H9 (cell line): ENCODE results near the gene BCL2L15. TPM values are rescaled to one million over a fixed set of nuclear protein-coding genes. Genes with fewer than 3 reads are reported as not detected.

Experiments used
- DNase-seq: peaks from one replicate; pipeline ENCODE4 v3.0.0-alpha.2; 2017
- H2AFZ ChIP-seq: one replicate; pipeline ENCODE4 v1.6.1; 2013; ENCODE audit warnings: mild to moderate bottlenecking, low read length, control low read depth, moderate library complexity
- H2AK5ac ChIP-seq: 2 replicates; pipeline ENCODE4 v1.6.1; 2013; ENCODE audit warnings: low read length, control low read depth, mixed read lengths; ENCODE audit not compliant: insufficient read length
- H2BK120ac ChIP-seq: one replicate; pipeline ENCODE4 v1.6.1; 2013; ENCODE audit warnings: low read depth, mild to moderate bottlenecking, low read length, control low read depth, inconsistent platforms; ENCODE audit not compliant: poor library complexity, severe bottlenecking
- H2BK12ac ChIP-seq: 2 replicates; pipeline ENCODE4 v1.6.1; 2013; ENCODE audit warnings: low read length, control low read depth, mixed read lengths, low read depth; ENCODE audit not compliant: insufficient read length
- H2BK15ac ChIP-seq: 2 replicates; pipeline ENCODE4 v1.6.1; 2013; ENCODE audit warnings: low read depth, low read length, control low read depth
- H2BK20ac ChIP-seq: one replicate; pipeline ENCODE4 v1.6.1; 2013; ENCODE audit warnings: low read depth, mild to moderate bottlenecking, low read length, control low read depth, inconsistent platforms; ENCODE audit not compliant: poor library complexity, severe bottlenecking
- H2BK5ac ChIP-seq: 2 replicates; pipeline ENCODE4 v1.6.1; 2013; ENCODE audit warnings: low read length, control low read depth, mixed read lengths; ENCODE audit not compliant: insufficient read length
- H3K14ac ChIP-seq: 2 replicates; pipeline ENCODE4 v1.6.1; 2013; ENCODE audit warnings: low read length, control low read depth; ENCODE audit not compliant: insufficient read depth
- H3K18ac ChIP-seq: 2 replicates; pipeline ENCODE4 v1.6.1; 2013; ENCODE audit warnings: low read depth, mild to moderate bottlenecking, mixed read lengths, low read length, control low read depth; ENCODE audit not compliant: insufficient read length
- H3K23ac ChIP-seq: 2 replicates; pipeline ENCODE4 v1.6.1; 2013; ENCODE audit warnings: low read length, control low read depth, mixed read lengths, low read depth; ENCODE audit not compliant: insufficient read length
- H3K23me2 ChIP-seq: 2 replicates; pipeline ENCODE4 v1.6.1; 2013; ENCODE audit warnings: low read depth, mild to moderate bottlenecking, mixed read lengths, low read length, control low read depth; ENCODE audit not compliant: insufficient read length, poor library complexity, severe bottlenecking
- H3K27ac ChIP-seq: 2 replicates; pipeline ENCODE4 v1.5.1; 2013; ENCODE audit warnings: low read length, control low read depth, mixed read lengths, low read depth; ENCODE audit not compliant: insufficient read length
- H3K27me3 ChIP-seq: 2 replicates; pipeline ENCODE4 v1.6.1; 2013; ENCODE audit warnings: low read length, control low read depth, inconsistent platforms; ENCODE audit not compliant: insufficient read depth
- H3K4ac ChIP-seq: 2 replicates; pipeline ENCODE4 v1.6.1; 2013; ENCODE audit warnings: low read depth, mild to moderate bottlenecking, control low read depth, inconsistent platforms, low read length, moderate library complexity
- H3K4me1 ChIP-seq: 2 replicates; pipeline ENCODE4 v1.6.1; 2013; ENCODE audit warnings: low read length, control low read depth, inconsistent platforms; ENCODE audit not compliant: insufficient read depth
- H3K4me2 ChIP-seq: 2 replicates; pipeline ENCODE4 v1.6.1; 2013; ENCODE audit warnings: low read length, control low read depth, mixed read lengths; ENCODE audit not compliant: insufficient read length, insufficient read depth
- H3K56ac ChIP-seq: 2 replicates; pipeline ENCODE4 v1.6.1; 2013; ENCODE audit warnings: low read depth, mild to moderate bottlenecking, mixed read lengths, low read length, control low read depth; ENCODE audit not compliant: insufficient read length
- H3K79me1 ChIP-seq: 2 replicates; pipeline ENCODE4 v1.6.1; 2013; ENCODE audit warnings: low read depth, mild to moderate bottlenecking, moderate library complexity, low read length, control low read depth, inconsistent platforms; ENCODE audit not compliant: insufficient read depth, poor library complexity, severe bottlenecking
- H3K79me2 ChIP-seq: 2 replicates; pipeline ENCODE4 v1.6.1; 2013; ENCODE audit warnings: low read length, control low read depth, inconsistent platforms; ENCODE audit not compliant: insufficient read depth
- H3K9ac ChIP-seq: 2 replicates; pipeline ENCODE4 v1.6.1; 2013; ENCODE audit warnings: low read length, control low read depth, mixed read lengths; ENCODE audit not compliant: insufficient read length; ENCODE audit errors: extremely low read depth
- H3K9me3 ChIP-seq: one replicate; pipeline ENCODE4 v1.6.1; 2013; ENCODE audit warnings: low read depth, low read length, inconsistent platforms; ENCODE audit not compliant: control insufficient read depth
- H3T11ph ChIP-seq: one replicate; pipeline ENCODE4 v1.6.1; 2013; ENCODE audit warnings: mild to moderate bottlenecking, low read length, control low read depth, inconsistent platforms
- H4K20me1 ChIP-seq: one replicate; pipeline ENCODE4 v1.6.1; 2013; ENCODE audit not compliant: control insufficient read depth, insufficient read length, insufficient read depth
- H4K5ac ChIP-seq: 2 replicates; pipeline ENCODE4 v1.6.1; 2013; ENCODE audit warnings: low read depth, mild to moderate bottlenecking, mixed read lengths, low read length, control low read depth; ENCODE audit not compliant: insufficient read length
- H4K8ac ChIP-seq: replicated peaks from 2 replicates; pipeline ENCODE4 v1.6.1; 2013; ENCODE audit warnings: low read length, control low read depth, mixed read lengths, low read depth; ENCODE audit not compliant: insufficient read length
- H4K91ac ChIP-seq: 2 replicates; pipeline ENCODE4 v1.6.1; 2013; ENCODE audit warnings: low read depth, mild to moderate bottlenecking, moderate library complexity, mixed read lengths, low read length, control low read depth; ENCODE audit not compliant: insufficient read length
- H3K27ac Mint-ChIP-seq, 3 experiments: 2 replicates in 2 of 3; 3 replicates in 1 of 3; pipeline ENCODE4 v1.8.0; 2020 to 2021; ENCODE audit warnings: mixed read lengths in 3 of 3, mild to moderate bottlenecking in 1 of 3, moderate library complexity in 1 of 3
- H3K27me3 Mint-ChIP-seq: 2 replicates; pipeline ENCODE4 v1.8.0; 2021; ENCODE audit warnings: low read depth, mild to moderate bottlenecking, moderate library complexity, mixed read lengths
- H3K36me3 Mint-ChIP-seq, 3 experiments: 2 replicates in 2 of 3; 3 replicates in 1 of 3; pipeline ENCODE4 v1.8.0; 2020 to 2021; ENCODE audit warnings: low read depth in 3 of 3, mixed read lengths in 3 of 3; ENCODE audit not compliant: insufficient read depth in 1 of 3
- H3K4me1 Mint-ChIP-seq, 2 experiments: 2 replicates each; pipeline ENCODE4 v1.8.0; 2020; ENCODE audit warnings: mixed read lengths in 2 of 2
- H3K4me3 Mint-ChIP-seq, 2 experiments: 2 replicates in 1 of 2; 3 replicates in 1 of 2; pipeline ENCODE4 v1.8.0; 2020 to 2021; ENCODE audit warnings: mild to moderate bottlenecking in 2 of 2, mixed read lengths in 2 of 2, moderate library complexity in 1 of 2
- H3K9me3 Mint-ChIP-seq, 2 experiments: 2 replicates in 1 of 2; 3 replicates in 1 of 2; pipeline ENCODE4 v1.8.0; 2020; ENCODE audit warnings: mild to moderate bottlenecking in 2 of 2, mixed read lengths in 2 of 2, moderate library complexity in 1 of 2
- CTCF ChIP-seq: fragments of 200-600 bp; sonication (generic); conservative IDR thresholded peaks from 3 replicates; pipeline ENCODE4 v1.8.0; 2021; ENCODE audit warnings: antibody characterized with exemption, mild to moderate bottlenecking
- WGBS: extraction: QIAGEN DNeasy Blood & Tissue Kit; methylation state at CpG from one replicate; pipeline ENCODE4 v1.1.7; 2013; ENCODE audit warnings: missing lambda C conversion rate, low lambda C conversion rate, mixed read lengths; ENCODE audit not compliant: insufficient read length; ENCODE audit errors: extremely low coverage; 5-methylcytosine and 5-hydroxymethylcytosine counted together
- total RNA-seq: library from RNA; stranded (reverse); gene quantifications from 2 replicates; pipeline ENCODE4 v1.2.1, GENCODE V29; 2021

The BCL2L15 gene
- total RNA-seq, 1 experiment from 2014 or later: 0.22 TPM

GRCh38 chr1:113850127-113850796, 37.1 kb downstream of the BCL2L15 start:
- Histone ChIP-seq H2AFZ (no peak overlapping the region), H3K27ac (no peak overlapping the region)

More at GRCh38 chr1:113850127-113850796, 37.1 kb downstream of the BCL2L15 start:
- H2BK5ac ChIP-seq: no peak overlapping the region
- no peak for DNase-seq
- no peak overlapping the region for H2BK15ac ChIP-seq
- Mint-ChIP-seq H3K27me3 (no peaks in the 10 kb centered on the region), H3K4me3 (peak overlapping the region in 1 of 2 experiments; percentile 51; a peak in 1 of 5 replicates), H3K27ac (no peak overlapping the region), H3K36me3 (peaks cover 3 to 11% (median 4%) of the 10 kb centered on the region in 3 experiments; a peak in 5 of 7 replicates), H3K9me3 (peaks cover 7 to 10% of the 10 kb centered on the region in 2 experiments; a peak in 3 of 5 replicates), H3K4me1 (no peaks in the 10 kb centered on the region)
- H3K14ac ChIP-seq: no peak overlapping the region
- no peak overlapping the region for H3K9ac ChIP-seq
- no peak overlapping the region for H4K91ac ChIP-seq
- H3K9me3 ChIP-seq: no peaks in the 10 kb centered on the region
- no CpG with 5 or more reads among the region's 3 CpGs for WGBS
- H3K27me3 ChIP-seq: no peaks in the 10 kb centered on the region
- H4K5ac ChIP-seq: no peak overlapping the region
- no peak overlapping the region for H2BK20ac ChIP-seq
- H3K4me1 ChIP-seq: no peaks in the 10 kb centered on the region
- no peak overlapping the region for H3K56ac ChIP-seq
- H3K79me2 ChIP-seq: no peaks in the 10 kb centered on the region
- no peak overlapping the region for H3K4me2 ChIP-seq
- no peak overlapping the region for H3K4ac ChIP-seq
- H2BK120ac ChIP-seq: no peak overlapping the region
- H4K8ac ChIP-seq: no peak overlapping the region
- H3K23me2 ChIP-seq: no peaks in the 10 kb centered on the region
- no peaks in the 10 kb centered on the region for H3K79me1 ChIP-seq
- no peak overlapping the region for H2BK12ac ChIP-seq
- H3K23ac ChIP-seq: no peak overlapping the region
- H3K18ac ChIP-seq: no peak overlapping the region
- TF ChIP-seq CTCF: no peak
- no peak overlapping the region for H2AK5ac ChIP-seq
- no peak overlapping the region for H3T11ph ChIP-seq
- H4K20me1 ChIP-seq: no peaks in the 10 kb centered on the region
